ENCODE results near the gene EPN2.

DNA sequence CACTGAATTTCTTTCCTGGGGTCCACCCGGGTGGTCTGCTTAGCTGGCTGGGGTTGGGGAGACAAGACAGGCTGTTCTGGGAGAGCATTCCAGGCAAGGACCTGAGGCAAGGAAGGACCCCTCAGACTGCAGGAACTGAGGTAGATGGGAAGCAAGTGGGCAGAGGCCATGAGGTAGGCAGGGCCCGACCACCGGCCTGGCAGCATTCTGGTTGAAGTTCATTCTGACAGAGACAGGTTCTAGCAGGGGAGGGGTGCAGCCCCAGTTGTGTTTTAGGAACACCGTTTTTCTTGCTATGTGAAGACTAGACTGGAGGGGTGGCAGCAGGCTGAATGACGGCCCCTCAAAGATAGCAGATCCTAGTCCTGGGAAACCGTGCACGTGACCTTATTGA lies 107.9 kb downstream of the EPN2 start:
- TF ChIP-seq, protein P1, sequence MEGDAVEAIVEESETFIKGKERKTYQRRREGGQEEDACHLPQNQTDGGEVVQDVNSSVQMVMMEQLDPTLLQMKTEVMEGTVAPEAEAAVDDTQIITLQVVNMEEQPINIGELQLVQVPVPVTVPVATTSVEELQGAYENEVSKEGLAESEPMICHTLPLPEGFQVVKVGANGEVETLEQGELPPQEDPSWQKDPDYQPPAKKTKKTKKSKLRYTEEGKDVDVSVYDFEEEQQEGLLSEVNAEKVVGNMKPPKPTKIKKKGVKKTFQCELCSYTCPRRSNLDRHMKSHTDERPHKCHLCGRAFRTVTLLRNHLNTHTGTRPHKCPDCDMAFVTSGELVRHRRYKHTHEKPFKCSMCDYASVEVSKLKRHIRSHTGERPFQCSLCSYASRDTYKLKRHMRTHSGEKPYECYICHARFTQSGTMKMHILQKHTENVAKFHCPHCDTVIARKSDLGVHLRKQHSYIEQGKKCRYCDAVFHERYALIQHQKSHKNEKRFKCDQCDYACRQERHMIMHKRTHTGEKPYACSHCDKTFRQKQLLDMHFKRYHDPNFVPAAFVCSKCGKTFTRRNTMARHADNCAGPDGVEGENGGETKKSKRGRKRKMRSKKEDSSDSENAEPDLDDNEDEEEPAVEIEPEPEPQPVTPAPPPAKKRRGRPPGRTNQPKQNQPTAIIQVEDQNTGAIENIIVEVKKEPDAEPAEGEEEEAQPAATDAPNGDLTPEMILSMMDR (IDR thresholded peaks at IDR 0.05): no peak
- no peak for TF ChIP-seq POLR2A (IDR thresholded peaks at IDR 0.05)

All from testis (tissue), 2 donors.